ENCODE results near the gene CEP131.
"Not testable (repeated sequence)": the region's sequence is repeated elsewhere in the genome, so short reads cannot be mapped to it uniquely, and the experiment has no call there.

DNA sequence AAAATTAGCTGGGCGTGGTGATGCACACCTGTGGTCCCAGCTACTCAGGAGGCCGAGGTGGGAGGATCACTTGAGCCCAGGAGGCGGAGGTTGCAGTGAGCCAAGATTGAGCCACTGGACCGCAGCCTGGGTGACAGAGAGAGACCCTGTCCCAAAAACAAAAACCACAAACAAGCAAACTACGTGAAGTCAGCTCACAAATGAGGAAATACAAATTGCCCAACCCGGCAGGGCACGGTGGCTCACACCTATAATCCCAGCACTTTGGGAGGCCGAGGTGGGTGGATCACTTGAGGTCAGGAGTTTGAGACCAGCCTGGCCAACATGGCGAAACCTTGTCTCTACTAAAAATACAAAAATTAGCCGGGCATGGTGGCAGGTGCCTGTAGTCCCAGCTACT is 76.6 kb downstream of the CEP131 start:
- not testable (repeated sequence) for TF ChIP-seq TAF1 (IDR thresholded peaks at IDR 0.05; ENCODE audit: low read depth); POLR2AphosphoS5 (IDR thresholded peaks at IDR 0.05); RAD21 (conservative IDR thresholded peaks at IDR 0.05); EP300 (conservative IDR thresholded peaks at IDR 0.05; ENCODE audit: poor library complexity, severe bottlenecking); EZH2 (IDR thresholded peaks at IDR 0.05; ENCODE audit: borderline replicate concordance, insufficient read depth, low read length, poor library complexity, severe bottlenecking); SMC3 (conservative IDR thresholded peaks at IDR 0.05; ENCODE audit: poor library complexity)
- TF ChIP-seq, protein P1, sequence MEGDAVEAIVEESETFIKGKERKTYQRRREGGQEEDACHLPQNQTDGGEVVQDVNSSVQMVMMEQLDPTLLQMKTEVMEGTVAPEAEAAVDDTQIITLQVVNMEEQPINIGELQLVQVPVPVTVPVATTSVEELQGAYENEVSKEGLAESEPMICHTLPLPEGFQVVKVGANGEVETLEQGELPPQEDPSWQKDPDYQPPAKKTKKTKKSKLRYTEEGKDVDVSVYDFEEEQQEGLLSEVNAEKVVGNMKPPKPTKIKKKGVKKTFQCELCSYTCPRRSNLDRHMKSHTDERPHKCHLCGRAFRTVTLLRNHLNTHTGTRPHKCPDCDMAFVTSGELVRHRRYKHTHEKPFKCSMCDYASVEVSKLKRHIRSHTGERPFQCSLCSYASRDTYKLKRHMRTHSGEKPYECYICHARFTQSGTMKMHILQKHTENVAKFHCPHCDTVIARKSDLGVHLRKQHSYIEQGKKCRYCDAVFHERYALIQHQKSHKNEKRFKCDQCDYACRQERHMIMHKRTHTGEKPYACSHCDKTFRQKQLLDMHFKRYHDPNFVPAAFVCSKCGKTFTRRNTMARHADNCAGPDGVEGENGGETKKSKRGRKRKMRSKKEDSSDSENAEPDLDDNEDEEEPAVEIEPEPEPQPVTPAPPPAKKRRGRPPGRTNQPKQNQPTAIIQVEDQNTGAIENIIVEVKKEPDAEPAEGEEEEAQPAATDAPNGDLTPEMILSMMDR (IDR thresholded peaks at IDR 0.05; ENCODE audit: poor library complexity, severe bottlenecking), result not testable (repeated sequence)
